ENCODE results near the gene SMPD1.
"Not testable (repeated sequence)": the region's sequence is repeated elsewhere in the genome, so short reads cannot be mapped to it uniquely, and the experiment has no call there.

SMPD1 gene

DNA sequence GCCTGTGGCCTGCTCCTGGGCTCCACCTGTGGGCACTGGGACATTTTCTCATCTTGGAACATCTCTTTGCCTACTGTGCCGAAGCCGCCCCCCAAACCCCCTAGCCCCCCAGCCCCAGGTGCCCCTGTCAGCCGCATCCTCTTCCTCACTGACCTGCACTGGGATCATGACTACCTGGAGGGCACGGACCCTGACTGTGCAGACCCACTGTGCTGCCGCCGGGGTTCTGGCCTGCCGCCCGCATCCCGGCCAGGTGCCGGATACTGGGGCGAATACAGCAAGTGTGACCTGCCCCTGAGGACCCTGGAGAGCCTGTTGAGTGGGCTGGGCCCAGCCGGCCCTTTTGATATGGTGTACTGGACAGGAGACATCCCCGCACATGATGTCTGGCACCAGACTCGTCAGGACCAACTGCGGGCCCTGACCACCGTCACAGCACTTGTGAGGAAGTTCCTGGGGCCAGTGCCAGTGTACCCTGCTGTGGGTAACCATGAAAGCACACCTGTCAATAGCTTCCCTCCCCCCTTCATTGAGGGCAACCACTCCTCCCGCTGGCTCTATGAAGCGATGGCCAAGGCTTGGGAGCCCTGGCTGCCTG lies 1.4 kb downstream of the SMPD1 start:
- peaks cover 16% of the 10 kb centered on the region for H3K36me3 ChIP-seq (ENCODE audit: insufficient read depth, low read length)
- no peaks in the 10 kb centered on the region for H3K27me3 ChIP-seq (ENCODE audit: control insufficient read depth, insufficient read depth, low read length)
- no peaks in the 10 kb centered on the region for H3K9me3 ChIP-seq (replicated peaks; ENCODE audit: low read length)
- H3K4me2 ChIP-seq (ENCODE audit: low read length), result peak overlapping the region; percentile 93
- peak overlapping the region; percentile 91 for H3K4me3 ChIP-seq (ENCODE audit: low read length)
- no peak overlapping the region for H3K9ac ChIP-seq (ENCODE audit: low read depth, low read length)
- peaks cover 33% of the 10 kb centered on the region for H3K4me1 ChIP-seq (ENCODE audit: control insufficient read depth, insufficient read depth, low read length)

DNA sequence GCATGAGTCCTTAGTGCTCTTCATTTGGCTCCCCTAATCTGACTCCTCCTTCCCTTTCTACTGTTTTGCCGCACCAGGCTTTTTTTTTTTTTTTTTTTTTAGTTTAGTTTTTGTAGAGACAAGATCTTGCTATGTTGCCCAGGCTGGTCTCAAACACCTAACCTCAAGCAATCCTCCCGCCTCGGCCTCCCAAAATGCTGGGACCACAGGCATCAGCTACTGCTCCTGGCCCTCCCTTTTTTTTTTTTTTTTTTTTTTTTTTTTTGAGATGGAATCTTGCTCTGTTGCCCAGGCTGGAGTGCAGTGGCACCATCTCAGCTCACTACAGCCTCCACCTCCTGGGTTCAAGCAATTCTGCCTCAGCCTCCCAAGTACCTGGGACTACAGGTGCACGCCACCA lies 2.0 kb downstream of the SMPD1 start:
- H3K9ac ChIP-seq (ENCODE audit: low read depth, low read length); H3K4me3 ChIP-seq (ENCODE audit: low read length); H3K9me3 ChIP-seq (replicated peaks; ENCODE audit: low read length); H3K4me2 ChIP-seq (ENCODE audit: low read length); H3K27me3 ChIP-seq (ENCODE audit: control insufficient read depth, insufficient read depth, low read length): not testable (repeated sequence)
- H3K36me3 ChIP-seq (ENCODE audit: insufficient read depth, low read length), result peaks cover 16% of the 10 kb centered on the region
- H3K4me1 ChIP-seq (ENCODE audit: control insufficient read depth, insufficient read depth, low read length), result peaks cover 33% of the 10 kb centered on the region

- Histone ChIP-seq H3K4me1 (ENCODE audit: control insufficient read depth, insufficient read depth, low read length) (peaks cover 17% of the 10 kb centered on the region), H3K4me3 (ENCODE audit: low read length) (no peak overlapping the region), H3K9me3 (replicated peaks; ENCODE audit: low read length) (no peaks in the 10 kb centered on the region), H3K36me3 (ENCODE audit: insufficient read depth, low read length) (peaks cover 16% of the 10 kb centered on the region), H3K4me2 (ENCODE audit: low read length) (no peak overlapping the region), H3K27me3 (ENCODE audit: control insufficient read depth, insufficient read depth, low read length) (no peaks in the 10 kb centered on the region), H3K9ac (ENCODE audit: low read depth, low read length) (no peak overlapping the region)
Measured at GRCh38 chr11:6393989-6394670, 3.9 kb downstream of the SMPD1 start.

- Histone ChIP-seq H3K4me2 (ENCODE audit: low read length) (no peak overlapping the region), H3K9me3 (replicated peaks; ENCODE audit: low read length) (no peaks in the 10 kb centered on the region), H3K27me3 (ENCODE audit: control insufficient read depth, insufficient read depth, low read length) (no peaks in the 10 kb centered on the region), H3K9ac (ENCODE audit: low read depth, low read length) (no peak overlapping the region), H3K4me1 (ENCODE audit: control insufficient read depth, insufficient read depth, low read length) (peaks cover 9% of the 10 kb centered on the region), H3K36me3 (ENCODE audit: insufficient read depth, low read length) (peaks cover 16% of the 10 kb centered on the region), H3K4me3 (ENCODE audit: low read length) (no peak overlapping the region)
Measured at GRCh38 chr11:6395470-6396060, 5.3 kb downstream of the SMPD1 start.

DNA sequence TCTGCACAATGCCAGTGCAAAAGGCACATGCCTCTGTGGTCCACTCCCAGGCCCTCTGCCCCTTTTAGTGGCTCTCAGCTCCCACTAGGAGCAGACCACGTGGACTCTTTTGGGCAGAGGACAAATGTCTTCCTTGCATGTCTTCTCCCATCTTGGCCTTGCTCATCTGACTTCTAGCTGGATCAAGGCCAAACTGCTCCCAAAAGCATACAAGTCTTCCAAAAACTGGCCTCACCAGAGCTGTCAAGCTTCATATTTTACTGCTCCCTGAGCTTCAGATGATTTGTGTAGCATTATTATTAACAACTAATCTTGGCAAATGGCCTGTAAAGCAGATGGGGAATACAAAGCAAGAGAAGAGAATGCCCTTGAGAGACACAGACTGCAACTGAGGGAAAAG lies 6.9 kb downstream of the SMPD1 start:
- Histone ChIP-seq H3K4me1 (ENCODE audit: control insufficient read depth, insufficient read depth, low read length) (no peaks in the 10 kb centered on the region), H3K36me3 (ENCODE audit: insufficient read depth, low read length) (peaks cover 16% of the 10 kb centered on the region), H3K4me2 (ENCODE audit: low read length) (no peak overlapping the region), H3K9me3 (replicated peaks; ENCODE audit: low read length) (no peaks in the 10 kb centered on the region), H3K9ac (ENCODE audit: low read depth, low read length) (no peak overlapping the region), H3K4me3 (ENCODE audit: low read length) (no peak overlapping the region), H3K27me3 (ENCODE audit: control insufficient read depth, insufficient read depth, low read length) (no peaks in the 10 kb centered on the region)

DNA sequence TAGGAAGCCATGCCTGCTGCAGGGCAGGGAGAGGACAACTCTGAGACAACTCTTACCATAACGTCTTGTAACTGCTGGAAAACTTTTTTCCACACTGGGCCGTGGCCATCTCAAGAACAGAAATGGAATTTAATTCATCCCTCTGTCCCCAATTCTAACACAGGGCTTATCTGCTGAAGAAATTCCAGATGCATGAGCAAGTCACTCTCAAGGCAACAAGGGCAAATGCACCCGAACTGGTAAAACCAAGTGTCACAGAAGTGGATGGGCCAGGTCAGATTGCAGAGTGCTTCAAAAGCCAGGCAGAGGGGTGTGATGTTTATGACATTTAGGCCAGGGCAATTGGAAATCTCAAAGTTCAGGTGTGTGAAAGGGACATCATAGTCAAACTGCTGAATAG lies 7.4 kb downstream of the SMPD1 start:
- no peaks in the 10 kb centered on the region for H3K27me3 ChIP-seq (ENCODE audit: control insufficient read depth, insufficient read depth, low read length)
- no peak overlapping the region for H3K9ac ChIP-seq (ENCODE audit: low read depth, low read length)
- H3K9me3 ChIP-seq (replicated peaks; ENCODE audit: low read length), result no peaks in the 10 kb centered on the region
- no peak overlapping the region for H3K4me3 ChIP-seq (ENCODE audit: low read length)
- H3K36me3 ChIP-seq (ENCODE audit: insufficient read depth, low read length), result peaks cover 16% of the 10 kb centered on the region
- H3K4me1 ChIP-seq (ENCODE audit: control insufficient read depth, insufficient read depth, low read length), result peaks cover under 1% of the 10 kb centered on the region
- no peak overlapping the region for H3K4me2 ChIP-seq (ENCODE audit: low read length)

DNA sequence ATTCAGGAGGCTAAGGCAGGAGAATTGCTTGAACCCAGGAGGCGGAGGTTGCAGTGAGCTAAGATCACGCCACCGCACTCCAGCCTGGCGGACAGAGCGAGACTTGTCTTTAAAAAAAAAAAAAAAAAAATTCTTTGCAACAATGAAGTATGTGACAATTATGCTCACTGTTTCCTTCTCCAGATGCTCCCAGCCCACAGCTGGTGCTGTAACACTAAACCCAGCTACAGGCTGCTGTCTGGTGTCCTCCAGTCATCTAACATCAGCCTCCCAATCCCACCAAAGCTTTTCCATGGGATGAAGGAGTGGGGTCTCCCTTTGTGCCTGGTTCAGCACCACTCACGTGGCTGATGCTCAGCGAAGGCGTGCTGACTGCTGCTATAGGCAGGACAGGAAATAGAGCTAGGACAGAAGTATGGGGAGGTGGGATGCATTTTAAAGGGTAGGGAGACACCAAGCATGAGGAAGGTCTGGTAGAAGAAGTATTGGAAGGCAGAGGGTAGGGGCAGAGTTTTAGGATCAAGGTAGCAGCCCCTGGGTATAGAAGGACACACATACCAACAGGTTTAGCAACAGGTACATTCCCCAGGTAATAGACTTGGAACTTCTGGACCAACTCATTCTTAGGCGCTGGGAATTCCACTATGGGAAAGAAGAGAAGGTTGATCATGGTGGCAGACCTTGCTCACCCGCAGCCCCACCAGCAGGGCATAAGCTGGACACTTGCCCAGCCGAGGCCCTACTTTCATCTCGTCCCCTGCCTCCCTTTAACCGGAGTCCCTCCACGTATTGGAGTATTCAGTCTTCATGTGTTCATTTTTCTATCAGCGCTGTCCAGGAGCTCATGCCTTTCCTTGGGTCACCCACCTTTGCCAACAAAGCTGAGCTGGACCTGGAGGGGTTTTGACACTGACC lies 10.4 kb downstream of the SMPD1 start:
- Histone ChIP-seq H3K9me3 (replicated peaks; ENCODE audit: low read length) (no peaks in the 10 kb centered on the region), H3K4me3 (ENCODE audit: low read length) (no peak overlapping the region), H3K36me3 (ENCODE audit: insufficient read depth, low read length) (no peaks in the 10 kb centered on the region)

GRCh38 chr11:6401464-6401863 lies 11.2 kb downstream of the SMPD1 start:
- H3K36me3 ChIP-seq (ENCODE audit: insufficient read depth, low read length), result no peaks in the 10 kb centered on the region
- H3K4me1 ChIP-seq (ENCODE audit: control insufficient read depth, insufficient read depth, low read length), result peaks cover 4% of the 10 kb centered on the region

More for the DNA sequence above, 10.4 kb downstream of the SMPD1 start:
- no peak overlapping the region for H3K4me2 ChIP-seq (ENCODE audit: low read length)
- H3K27me3 ChIP-seq (ENCODE audit: control insufficient read depth, insufficient read depth, low read length), result no peaks in the 10 kb centered on the region
- peaks cover 4% of the 10 kb centered on the region for H3K4me1 ChIP-seq (ENCODE audit: control insufficient read depth, insufficient read depth, low read length)
- no peak overlapping the region for H3K9ac ChIP-seq (ENCODE audit: low read depth, low read length)

GRCh38 chr11:6402061-6402470 lies 11.8 kb downstream of the SMPD1 start:
- no peak overlapping the region for H3K4me2 ChIP-seq (ENCODE audit: low read length)

More at GRCh38 chr11:6401464-6401863, 11.2 kb downstream of the SMPD1 start:
- Histone ChIP-seq H3K27me3 (ENCODE audit: control insufficient read depth, insufficient read depth, low read length) (no peaks in the 10 kb centered on the region), H3K4me3 (ENCODE audit: low read length) (no peak overlapping the region), H3K9ac (ENCODE audit: low read depth, low read length) (no peak overlapping the region), H3K9me3 (replicated peaks; ENCODE audit: low read length) (no peaks in the 10 kb centered on the region), H3K4me2 (ENCODE audit: low read length) (no peak overlapping the region)

GRCh38 chr11:6402561-6402981 lies 12.3 kb downstream of the SMPD1 start:
- no peaks in the 10 kb centered on the region for H3K36me3 ChIP-seq (ENCODE audit: insufficient read depth, low read length)
- no peak overlapping the region for H3K9ac ChIP-seq (ENCODE audit: low read depth, low read length)
- peaks cover 4% of the 10 kb centered on the region for H3K4me1 ChIP-seq (ENCODE audit: control insufficient read depth, insufficient read depth, low read length)
- H3K9me3 ChIP-seq (replicated peaks; ENCODE audit: low read length), result no peaks in the 10 kb centered on the region
- H3K27me3 ChIP-seq (ENCODE audit: control insufficient read depth, insufficient read depth, low read length), result no peaks in the 10 kb centered on the region
- no peak overlapping the region for H3K4me3 ChIP-seq (ENCODE audit: low read length)
- no peak overlapping the region for H3K4me2 ChIP-seq (ENCODE audit: low read length)

More at GRCh38 chr11:6402061-6402470, 11.8 kb downstream of the SMPD1 start:
- H3K36me3 ChIP-seq (ENCODE audit: insufficient read depth, low read length), result no peaks in the 10 kb centered on the region
- H3K9ac ChIP-seq (ENCODE audit: low read depth, low read length), result no peak overlapping the region
- peaks cover 4% of the 10 kb centered on the region for H3K4me1 ChIP-seq (ENCODE audit: control insufficient read depth, insufficient read depth, low read length)
- H3K27me3 ChIP-seq (ENCODE audit: control insufficient read depth, insufficient read depth, low read length), result no peaks in the 10 kb centered on the region
- no peaks in the 10 kb centered on the region for H3K9me3 ChIP-seq (replicated peaks; ENCODE audit: low read length)
- H3K4me3 ChIP-seq (ENCODE audit: low read length), result no peak overlapping the region

DNA sequence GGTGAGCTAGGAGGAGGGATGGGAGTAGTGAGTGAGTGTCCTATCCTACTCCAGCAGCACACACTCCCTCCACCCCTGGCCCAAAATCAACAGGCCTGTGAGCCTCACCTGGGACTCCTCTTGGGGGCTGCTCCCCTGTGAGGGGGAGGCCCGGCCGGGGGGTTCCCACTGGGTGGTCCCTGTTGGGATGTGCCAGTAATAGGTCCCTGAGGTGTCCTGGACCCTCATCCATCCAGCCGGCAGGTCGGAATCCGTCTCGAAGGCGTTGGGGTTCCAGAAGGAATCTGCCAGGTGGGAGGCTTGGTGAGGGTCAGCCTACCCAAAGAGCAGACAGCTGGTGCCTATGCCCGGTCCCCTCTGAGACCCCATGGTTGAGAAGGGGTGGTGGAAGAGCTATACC lies 13.3 kb downstream of the SMPD1 start:
- Histone ChIP-seq H3K4me2 (ENCODE audit: low read length) (no peak overlapping the region), H3K4me1 (ENCODE audit: control insufficient read depth, insufficient read depth, low read length) (peaks cover 4% of the 10 kb centered on the region), H3K9me3 (replicated peaks; ENCODE audit: low read length) (no peaks in the 10 kb centered on the region), H3K27me3 (ENCODE audit: control insufficient read depth, insufficient read depth, low read length) (no peaks in the 10 kb centered on the region), H3K36me3 (ENCODE audit: insufficient read depth, low read length) (no peaks in the 10 kb centered on the region), H3K9ac (ENCODE audit: low read depth, low read length) (no peak overlapping the region), H3K4me3 (ENCODE audit: low read length) (no peak overlapping the region)
